IMR-90 (cell line): Measurements from ENCODE around the gene DOC2B. TPM values are rescaled to one million over a fixed set of nuclear protein-coding genes. Genes with fewer than 3 reads are reported as not detected.

ENCODE experiments used
- ATAC-seq: fragments of 200-7000 bp; cut with Tn5 transposase; 2 replicates; pipeline ENCODE4 v1.9.1; 2020; ENCODE audit warnings: low read depth, mild to moderate bottlenecking, moderate library complexity
- BruUV-seq: library from RNA; stranded (reverse); fragments of 400-500 nt; replicated peaks from 2 replicates; lab custom pipeline; 2021; lab: Mats Ljungman, UMichigan
- CTCF ChIA-PET: fragments of 300-600 bp; formaldehyde crosslinking; extraction: SDS; loops from one replicate; lab custom pipeline; 2021; ENCODE audit warnings: antibody characterized with exemption; lab: Yijun Ruan, JAX
- POLR2A ChIA-PET: fragments of 300-600 bp; sonication (Branson Sonifier 250); formaldehyde crosslinking; loops from one replicate; lab custom pipeline; 2022; ENCODE audit warnings: antibody characterized with exemption; ENCODE audit not compliant: unreplicated experiment; lab: Charles Lee
- DNase-seq: peaks from one replicate; pipeline ENCODE4 v3.0.0; 2013
- H2AFZ ChIP-seq: replicated peaks from 2 replicates; pipeline ENCODE3; 2013; ENCODE audit warnings: low read length, mild to moderate bottlenecking; ENCODE audit not compliant: poor library complexity
- H2AK5ac ChIP-seq: 2 replicates; pipeline ENCODE4 v1.6.1; 2013; ENCODE audit warnings: low read depth, low read length, inconsistent platforms
- H2AK9ac ChIP-seq: replicated peaks from 2 replicates; pipeline ENCODE3; 2013; ENCODE audit warnings: mild to moderate bottlenecking, low read depth, low read length, moderate library complexity; ENCODE audit not compliant: poor library complexity
- H2BK120ac ChIP-seq: 2 replicates; pipeline ENCODE4 v1.6.1; 2013; ENCODE audit warnings: low read depth, low read length, inconsistent platforms
- H2BK15ac ChIP-seq: 3 replicates; pipeline ENCODE4 v1.6.1; 2013; ENCODE audit warnings: low read depth, low read length, inconsistent platforms
- H2BK20ac ChIP-seq: 2 replicates; pipeline ENCODE4 v1.6.1; 2013; ENCODE audit warnings: low read depth, mild to moderate bottlenecking, inconsistent platforms, low read length, moderate library complexity
- H2BK5ac ChIP-seq: 2 replicates; pipeline ENCODE4 v1.6.1; 2013; ENCODE audit warnings: mild to moderate bottlenecking, low read depth, low read length, inconsistent platforms; ENCODE audit not compliant: poor library complexity, severe bottlenecking
- H3K14ac ChIP-seq: replicated peaks from 2 replicates; pipeline ENCODE4 v1.6.1; 2013; ENCODE audit warnings: low read depth, low read length, inconsistent platforms
- H3K18ac ChIP-seq: 2 replicates; pipeline ENCODE4 v1.6.1; 2013; ENCODE audit warnings: low read depth, low read length, control low read depth
- H3K23ac ChIP-seq: 2 replicates; pipeline ENCODE4 v1.6.1; 2013; ENCODE audit warnings: low read depth, low read length, inconsistent platforms
- H3K27ac ChIP-seq: 2 replicates; pipeline ENCODE4 v1.5.1; 2013; ENCODE audit warnings: mild to moderate bottlenecking, control low read depth, low read length; ENCODE audit not compliant: insufficient read depth
- H3K27me3 ChIP-seq: 2 replicates; pipeline ENCODE4 v1.6.1; 2013; ENCODE audit warnings: low read length; ENCODE audit not compliant: control insufficient read depth, insufficient read depth
- H3K36me3 ChIP-seq: 2 replicates; pipeline ENCODE4 v1.6.1; 2013; ENCODE audit warnings: low read length, mixed read lengths; ENCODE audit not compliant: control insufficient read depth, insufficient read depth
- H3K4ac ChIP-seq: 2 replicates; pipeline ENCODE4 v1.6.1; 2013; ENCODE audit warnings: low read depth, low read length, inconsistent platforms
- H3K4me1 ChIP-seq: 2 replicates; pipeline ENCODE4 v1.6.1; 2013; ENCODE audit warnings: low read length, mixed read lengths; ENCODE audit not compliant: control insufficient read depth, insufficient read depth
- H3K4me2 ChIP-seq: 2 replicates; pipeline ENCODE4 v1.6.1; 2013; ENCODE audit warnings: low read depth, mild to moderate bottlenecking, control low read depth, low read length, moderate library complexity
- H3K4me3 ChIP-seq: 2 replicates; pipeline ENCODE4 v1.5.1; 2013; ENCODE audit warnings: low read depth, mild to moderate bottlenecking, control low read depth, low read length, moderate library complexity; ENCODE audit not compliant: insufficient read depth
- H3K56ac ChIP-seq: 2 replicates; pipeline ENCODE4 v1.6.1; 2013; ENCODE audit warnings: low read length, inconsistent platforms; ENCODE audit not compliant: insufficient read depth; ENCODE audit errors: extremely low read depth
- H3K79me1 ChIP-seq, 2 experiments: 2 replicates each; pipeline ENCODE4 v1.6.1; 2013; ENCODE audit warnings: low read length in 2 of 2, inconsistent platforms in 1 of 2, low read depth in 1 of 2
- H3K9ac ChIP-seq: 2 replicates; pipeline ENCODE4 v1.6.1; 2013; ENCODE audit warnings: low read depth, low read length, control low read depth
- H3K9me1 ChIP-seq: 2 replicates; pipeline ENCODE4 v1.6.1; 2013; ENCODE audit warnings: low read length, inconsistent platforms; ENCODE audit not compliant: insufficient read depth
- H3K9me3 ChIP-seq: 2 replicates; pipeline ENCODE4 v1.6.1; 2013; ENCODE audit warnings: low read length; ENCODE audit not compliant: control insufficient read depth, insufficient read depth
- H4K20me1 ChIP-seq: 2 replicates; pipeline ENCODE4 v1.6.1; 2013; ENCODE audit warnings: low read length, inconsistent platforms; ENCODE audit not compliant: insufficient read depth
- H4K5ac ChIP-seq: 2 replicates; pipeline ENCODE4 v1.6.1; 2013; ENCODE audit warnings: mild to moderate bottlenecking, low read depth, low read length, control low read depth
- H4K8ac ChIP-seq, 2 experiments: 2 replicates each; pipeline ENCODE4 v1.6.1; 2013; ENCODE audit warnings: low read depth in 2 of 2, low read length in 2 of 2, control low read depth in 1 of 2, inconsistent platforms in 1 of 2
- H4K91ac ChIP-seq: 2 replicates; pipeline ENCODE4 v1.6.1; 2013; ENCODE audit warnings: low read depth, low read length, inconsistent platforms; ENCODE audit not compliant: insufficient read depth
- FOS ChIP-seq: fragments of 150-350 bp; IDR thresholded peaks from 2 replicates; pipeline ENCODE4 v1.6.1; 2016; ENCODE audit warnings: low read depth, low read length
- MAFK ChIP-seq: IDR thresholded peaks from 2 replicates; pipeline ENCODE4 v1.6.1; 2012; ENCODE audit warnings: low read depth, low read length, improper control_type of control experiment
- MXI1 ChIP-seq: IDR thresholded peaks from 2 replicates; pipeline ENCODE4 v1.6.1; 2012; ENCODE audit warnings: low read depth, mild to moderate bottlenecking, low read length, moderate library complexity, borderline replicate concordance
- WGBS, 2 experiments: methylation state at CpG; one replicate each; pipeline versions ENCODE4 v1.1.5 to v1.1.7; 2013; ENCODE audit warnings: missing lambda C conversion rate in 2 of 2; ENCODE audit not compliant: insufficient read length in 1 of 2; ENCODE audit errors: extremely low coverage in 2 of 2; 5-methylcytosine and 5-hydroxymethylcytosine counted together
- dilution Hi-C: fragments of 300-500 bp; cut with HindIII; formaldehyde crosslinking; loops from one replicate; pipeline ENCODE4 v1.14.3; 2018; ENCODE audit warnings: low sequenced_read_pairs; ENCODE audit not compliant: unreplicated experiment
- in situ Hi-C: fragments of 300-500 bp; cut with MboI; formaldehyde crosslinking; loops from 3 replicates; pipeline ENCODE4 v1.14.3; 2019; ENCODE audit warnings: low sequenced_read_pairs, inconsistent platforms, mixed read lengths
- intact Hi-C: fragments of 100-400 bp; cut with micrococcal nuclease; formaldehyde crosslinking; loops from 2 replicates; pipeline ENCODE4 v1.10.0; 2022
- polyA plus RNA-seq, 3 experiments: library from polyadenylated mRNA; depleted of rRNA; stranded (reverse); fragments of >200 nt; gene quantifications; 2 replicates each; pipeline ENCODE4 v1.2.3, GENCODE V29; 2012; ENCODE audit warnings: low replicate concordance in 1 of 3
- total RNA-seq: library from RNA; depleted of rRNA; stranded (reverse); fragments of >200 nt; gene quantifications from 2 replicates; pipeline ENCODE4 v1.2.3, GENCODE V29; 2012

Gene DOC2B
- total and polyA plus RNA-seq, 2 of the 4 experiments (the other 2 are of a cell fraction) = not detected

DNA sequence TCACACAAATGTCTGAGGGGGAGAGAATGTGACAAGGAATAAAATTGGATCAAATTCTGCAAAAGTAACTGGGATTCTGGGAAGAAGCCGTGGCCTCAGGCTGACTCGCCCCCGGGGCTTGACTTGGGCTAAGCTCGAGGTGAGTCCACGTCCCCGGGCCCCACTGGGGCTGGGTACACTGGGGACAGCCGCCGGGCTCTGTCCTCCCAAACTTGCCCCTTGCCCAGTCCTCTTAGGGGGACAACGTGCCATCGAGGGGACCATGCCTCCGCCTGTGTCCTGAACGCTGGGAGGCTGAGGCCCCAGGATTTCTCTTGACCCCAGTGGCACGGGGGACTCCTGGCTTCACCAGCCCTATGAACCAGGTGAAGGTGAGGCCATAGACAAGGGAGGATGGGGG is 21.1 kb downstream of the DOC2B start:
- H3K36me3 ChIP-seq = no peaks in the 10 kb centered on the region; the same call in 1 of the 2 replicates
- BruUV-seq = no TSS peak
- no peak overlapping the region for H2BK20ac ChIP-seq
- POLR2A ChIA-PET = no interaction called here
- intact Hi-C loops (no loop called here), in situ Hi-C loops (no loop called here), dilution Hi-C loops (no loop called here)
- H3K79me1 ChIP-seq = no peaks in the 10 kb centered on the region
- no peaks in the 10 kb centered on the region for H3K9me1 ChIP-seq
- H3K27me3 ChIP-seq = peaks cover 26% of the 10 kb centered on the region
- no peaks in the 10 kb centered on the region for H4K20me1 ChIP-seq
- H2AFZ ChIP-seq = no peak overlapping the region
- H4K5ac ChIP-seq = no peak overlapping the region
- no peak overlapping the region for H3K27ac ChIP-seq
- H3K4me3 ChIP-seq = no peak overlapping the region
- no peak overlapping the region for H3K4ac ChIP-seq
- no peak overlapping the region for H3K56ac ChIP-seq
- no peak overlapping the region for H2BK5ac ChIP-seq
- CTCF ChIA-PET = no interaction called here
- whole genome bisulfite sequencing, 2 experiments = 65% methylated on average over 4 of the region's 13 CpGs; no CpG with 5 or more reads in 1 of the 2 experiments
- H3K4me1 ChIP-seq = no peaks in the 10 kb centered on the region
- H3K23ac ChIP-seq = no peak overlapping the region
- ATAC-seq (no peak), DNase-seq (no peak)
- no peak overlapping the region for H2BK120ac ChIP-seq
- H2AK9ac ChIP-seq = no peak overlapping the region
- H4K91ac ChIP-seq = no peak overlapping the region
- H2BK15ac ChIP-seq = no peak overlapping the region
- no peak overlapping the region for H3K18ac ChIP-seq
- no peak overlapping the region for H3K14ac ChIP-seq
- TF ChIP-seq FOS (no peak), MAFK (no peak), MXI1 (no peak)
- H3K9me3 ChIP-seq = no peaks in the 10 kb centered on the region
- no peak overlapping the region for H3K9ac ChIP-seq
- no peak overlapping the region for H2AK5ac ChIP-seq
- H3K4me2 ChIP-seq = no peak overlapping the region
- H4K8ac ChIP-seq = no peak overlapping the region
